HG03095 (cell line): Measurements from ENCODE around the gene DHX8.

Experiments
- ATAC-seq: cut with Tn5 transposase; IDR thresholded peaks from one replicate; pipeline ENCODE4 v1.9.1; 2021; ENCODE audit warnings: moderate library complexity; ENCODE audit not compliant: unreplicated experiment

The DHX8 gene

DNA sequence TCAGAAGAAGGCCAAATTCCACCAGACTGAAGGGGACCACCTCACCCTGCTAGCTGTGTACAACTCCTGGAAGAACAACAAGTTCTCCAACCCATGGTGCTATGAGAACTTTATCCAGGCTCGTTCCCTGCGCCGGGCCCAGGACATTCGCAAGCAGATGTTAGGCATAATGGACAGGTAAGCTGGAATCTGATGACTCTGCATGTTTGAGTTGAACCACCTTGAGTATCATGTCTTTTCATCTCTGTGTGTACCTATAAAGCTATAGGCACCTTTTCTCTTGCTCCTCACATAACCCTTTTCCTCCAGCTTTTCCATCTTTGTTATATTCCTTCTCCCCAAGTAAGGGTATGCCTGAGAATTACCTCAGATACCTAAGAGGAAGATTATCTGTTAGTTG is 37.6 kb downstream of the DHX8 start:
- no peak for ATAC-seq

DNA sequence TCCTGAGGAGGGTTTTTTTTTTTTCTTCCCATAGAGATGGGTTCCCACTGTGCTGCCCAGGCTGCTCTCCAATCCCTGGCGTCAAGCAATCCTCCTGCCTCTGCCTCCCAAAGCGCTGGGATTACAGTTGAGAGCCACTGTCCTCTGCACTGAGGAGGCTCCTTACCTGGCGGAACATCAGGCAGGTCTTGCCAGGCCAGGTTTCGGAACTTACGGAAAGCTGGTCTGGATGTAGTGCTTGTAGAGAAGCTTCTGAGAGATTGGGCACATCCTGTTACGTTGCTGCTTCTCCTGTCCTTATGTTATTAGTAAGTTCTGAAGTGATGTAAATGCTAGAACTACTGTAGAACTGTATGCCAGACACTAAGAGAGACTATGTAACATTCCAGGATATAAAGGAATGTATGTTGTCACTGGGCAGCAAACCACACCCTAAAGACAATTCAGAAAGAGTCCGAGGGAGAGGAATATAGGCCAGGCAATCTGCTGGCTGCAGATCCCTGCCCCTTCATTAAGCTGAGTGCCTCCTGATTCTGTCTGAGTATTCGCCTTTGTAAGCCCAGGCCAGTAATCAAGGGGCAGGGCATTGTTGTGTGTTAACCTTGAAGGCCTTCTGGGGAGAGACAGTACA is 41.3 kb downstream of the DHX8 start:
- no peak for ATAC-seq

DNA sequence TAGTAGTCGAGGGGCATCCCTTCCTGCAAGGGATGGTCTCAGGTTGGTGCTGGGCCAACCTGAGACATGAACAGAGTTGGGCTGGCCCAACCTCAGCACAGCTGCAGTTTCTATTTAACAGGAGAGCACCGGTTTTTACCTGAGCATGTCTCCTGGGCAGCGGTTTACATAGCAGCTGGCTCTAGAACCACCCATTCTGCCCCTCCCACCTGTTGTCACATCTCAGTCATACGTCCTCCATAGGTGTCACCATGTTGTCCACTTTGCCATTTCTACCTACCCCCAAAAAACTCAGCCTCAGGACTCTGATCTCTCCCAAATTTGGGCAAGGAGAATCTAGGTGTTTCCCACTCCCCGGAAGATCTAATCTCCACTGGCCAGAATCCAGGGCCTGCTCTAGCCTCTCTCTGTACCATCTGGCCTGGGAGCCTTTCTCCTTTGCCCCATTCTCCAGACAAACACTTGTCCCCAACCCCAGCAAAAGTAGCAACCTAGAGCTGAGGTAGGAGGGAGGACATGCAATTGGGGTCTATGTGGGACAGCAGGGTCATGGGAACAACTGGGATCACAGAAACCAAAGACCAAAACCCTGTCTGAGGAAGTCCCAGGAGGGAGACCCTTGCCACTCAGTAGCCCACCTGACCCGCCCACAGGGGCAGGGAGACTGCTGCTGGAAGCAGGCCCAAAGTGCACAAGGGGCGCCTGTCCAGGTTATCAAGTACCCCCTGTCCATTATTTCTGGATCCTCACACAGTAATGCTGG is 43.3 kb downstream of the DHX8 start:
- ATAC-seq, result no peak

DNA sequence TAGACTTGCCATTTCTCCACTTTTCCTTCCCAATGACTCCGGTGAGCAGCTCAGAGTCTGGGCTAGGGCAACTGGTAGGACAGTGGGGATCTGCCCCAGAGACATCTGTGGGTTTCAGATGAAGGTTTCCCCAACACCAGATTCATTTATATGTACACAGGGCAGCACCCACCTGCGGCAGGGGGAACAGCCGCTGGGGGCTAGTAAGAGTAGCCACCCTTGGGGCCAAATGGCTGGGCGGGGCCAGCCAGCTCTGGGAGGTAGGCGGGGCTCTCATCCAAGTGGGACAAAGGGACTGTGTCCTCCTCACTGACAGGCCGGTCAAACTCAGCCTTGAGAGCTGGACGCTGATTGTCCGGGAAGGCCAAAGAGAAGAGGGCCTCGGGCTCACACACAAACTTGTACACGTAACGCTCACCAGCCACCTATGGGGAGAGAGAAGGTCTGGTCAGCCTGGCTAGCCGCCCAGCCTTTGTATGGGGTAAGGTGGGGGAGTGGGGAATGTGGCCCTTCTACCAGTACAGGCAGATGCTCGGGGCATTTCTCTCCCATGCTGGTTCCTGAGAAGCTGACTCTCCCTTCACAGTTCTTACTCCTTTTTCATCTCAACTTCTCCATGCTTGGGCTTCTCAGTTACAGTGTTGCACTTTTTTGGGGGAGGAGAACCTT is 44.7 kb downstream of the DHX8 start:
- ATAC-seq, result no peak

DNA sequence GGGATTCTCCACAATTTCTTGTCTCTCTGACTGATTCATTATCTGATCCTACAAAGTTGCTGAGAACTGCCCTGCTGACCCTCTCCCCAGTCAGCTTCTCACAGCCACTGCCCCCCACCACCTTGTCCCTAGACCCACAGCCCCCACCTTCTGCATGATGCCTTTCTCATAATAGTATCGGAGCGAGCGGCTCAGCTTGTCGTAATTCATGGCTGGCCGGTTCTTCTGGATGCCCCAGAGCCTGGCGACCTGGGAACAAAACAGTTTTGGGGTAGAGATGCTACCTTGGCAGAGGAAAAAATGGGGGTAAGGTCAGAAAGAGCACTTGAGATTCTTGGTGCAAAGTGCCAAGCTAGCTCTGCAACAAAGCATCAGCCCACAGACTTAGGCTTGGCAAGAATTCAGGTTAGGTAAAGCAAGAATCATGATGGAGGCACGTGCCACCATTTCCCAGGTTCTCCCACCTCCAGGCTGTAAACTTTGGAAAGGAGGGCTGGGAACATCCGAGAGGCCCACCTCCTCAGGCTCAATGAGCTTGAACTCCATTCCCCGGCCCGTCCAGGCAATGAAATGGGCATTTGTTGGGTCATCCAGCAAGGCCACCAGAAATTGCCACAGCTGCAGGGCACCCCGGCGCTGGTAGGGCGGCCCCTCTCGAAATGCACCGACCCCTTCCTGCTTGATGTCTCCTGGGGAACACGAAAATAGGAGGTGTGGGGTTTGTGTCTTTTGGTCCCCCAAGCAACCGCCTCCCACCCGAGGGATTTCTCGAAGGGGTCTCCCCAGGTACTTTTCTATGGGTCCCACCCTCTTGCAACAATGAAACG is 45.4 kb downstream of the DHX8 start:
- no peak for ATAC-seq

DNA sequence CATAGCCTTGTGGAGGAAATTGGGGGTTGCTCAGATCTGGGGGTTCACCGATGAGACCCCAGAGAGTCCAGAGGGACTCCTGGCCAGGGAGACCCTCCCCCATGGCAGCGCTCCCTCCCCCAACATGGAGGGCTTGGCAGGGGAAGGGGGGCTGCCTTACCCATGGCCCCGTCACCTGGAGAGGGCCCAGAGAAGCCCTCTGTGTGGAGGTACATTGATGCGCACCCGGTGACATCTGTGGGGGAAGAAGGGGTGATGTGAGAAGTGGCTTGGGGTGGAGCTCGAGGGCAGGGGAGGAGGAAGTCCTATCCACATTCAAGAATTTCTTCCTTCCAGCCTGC is 46.1 kb downstream of the DHX8 start:
- no peak for ATAC-seq

DNA sequence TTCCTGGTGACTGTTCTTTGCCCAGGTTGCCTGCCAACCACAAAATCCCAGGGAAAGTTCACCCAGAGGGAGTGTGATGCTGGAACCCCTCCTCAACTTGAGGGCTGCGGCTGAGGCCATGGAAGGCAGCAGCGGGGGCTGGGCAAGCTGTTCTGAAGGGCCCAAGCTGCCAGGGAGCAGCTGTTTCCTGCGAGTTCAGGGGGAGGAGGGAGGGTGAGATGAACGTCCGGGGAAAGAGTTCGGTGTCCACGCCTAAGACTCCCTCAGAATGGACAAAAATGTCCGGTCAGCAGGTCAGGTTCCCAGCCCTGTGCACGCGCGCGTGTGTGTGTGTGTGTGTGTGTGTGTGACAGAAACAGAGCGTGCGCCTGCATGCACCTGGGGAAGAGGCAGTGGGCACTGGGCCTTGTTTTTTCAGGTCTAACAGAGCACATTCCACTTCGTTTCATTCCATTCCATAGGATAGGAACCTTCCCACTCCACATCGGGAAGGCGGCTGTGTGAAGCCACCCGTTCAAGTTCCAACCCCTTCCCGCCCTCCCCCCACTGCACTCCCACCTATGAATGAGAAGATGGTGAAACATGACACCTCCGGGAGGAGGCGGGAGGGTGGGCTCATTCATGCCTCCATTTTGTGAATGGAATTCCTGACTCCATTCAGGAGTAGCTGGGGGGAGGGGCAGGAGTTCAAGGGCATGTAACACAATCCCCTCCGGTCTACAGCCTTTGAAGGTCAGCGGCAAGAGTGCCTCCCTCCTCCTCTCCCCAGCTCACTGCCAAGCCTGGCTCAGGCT is 46.7 kb downstream of the DHX8 start:
- ATAC-seq, result no peak

DNA sequence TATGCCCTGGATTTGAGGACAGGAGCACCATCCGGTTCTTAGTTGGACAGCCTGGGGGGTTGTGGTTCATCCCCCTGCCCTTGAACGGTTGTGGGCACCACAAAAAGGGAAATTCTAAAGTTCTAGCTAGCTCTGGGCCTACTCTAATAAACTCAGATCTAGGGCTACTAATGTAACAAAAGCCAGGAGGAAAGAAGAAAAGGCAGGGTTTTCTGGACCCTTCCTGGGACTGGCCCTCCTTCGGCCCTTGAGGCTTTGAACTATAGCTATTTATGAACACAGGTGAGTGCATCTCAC is 47.3 kb downstream of the DHX8 start:
- no peak for ATAC-seq

DNA sequence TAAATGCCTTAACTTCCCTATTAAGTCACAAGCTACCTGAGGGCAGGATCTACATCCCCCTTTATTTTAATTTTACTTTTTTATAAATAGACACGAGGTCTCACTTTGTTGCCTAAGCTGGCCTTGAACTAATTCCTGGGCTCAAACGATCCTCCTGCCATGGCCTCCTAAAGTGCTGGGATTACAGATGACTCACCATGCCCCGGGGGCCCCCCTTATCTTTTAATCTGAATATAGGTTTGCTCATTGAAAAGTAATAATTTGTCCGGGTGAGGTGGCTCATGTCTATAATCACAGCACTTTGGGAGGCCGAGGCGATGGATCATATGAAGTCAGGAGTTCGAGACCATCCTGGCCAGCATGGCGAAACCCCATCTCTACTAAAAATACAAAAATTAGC is 48.2 kb downstream of the DHX8 start:
- ATAC-seq, result no peak

DNA sequence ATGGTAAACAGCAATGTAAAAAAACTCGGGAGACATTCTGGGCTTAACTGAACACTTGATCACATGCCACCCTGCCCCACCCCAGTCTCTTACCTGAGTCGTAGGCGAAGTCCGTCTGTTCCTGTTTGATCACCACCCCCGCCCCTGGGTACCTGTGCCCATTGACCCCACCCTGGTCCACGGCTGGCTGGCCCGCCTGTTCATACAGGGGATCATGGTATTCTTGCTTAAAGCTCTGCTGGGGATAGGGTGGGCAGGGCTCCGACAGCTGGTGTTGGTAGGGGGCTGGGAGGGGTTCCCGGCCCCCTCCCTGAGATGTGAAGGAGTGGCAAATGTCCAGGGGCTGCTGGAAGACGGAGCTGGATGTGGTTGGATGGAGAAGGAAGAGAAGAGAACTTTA is 48.8 kb downstream of the DHX8 start:
- ATAC-seq, result no peak

DNA sequence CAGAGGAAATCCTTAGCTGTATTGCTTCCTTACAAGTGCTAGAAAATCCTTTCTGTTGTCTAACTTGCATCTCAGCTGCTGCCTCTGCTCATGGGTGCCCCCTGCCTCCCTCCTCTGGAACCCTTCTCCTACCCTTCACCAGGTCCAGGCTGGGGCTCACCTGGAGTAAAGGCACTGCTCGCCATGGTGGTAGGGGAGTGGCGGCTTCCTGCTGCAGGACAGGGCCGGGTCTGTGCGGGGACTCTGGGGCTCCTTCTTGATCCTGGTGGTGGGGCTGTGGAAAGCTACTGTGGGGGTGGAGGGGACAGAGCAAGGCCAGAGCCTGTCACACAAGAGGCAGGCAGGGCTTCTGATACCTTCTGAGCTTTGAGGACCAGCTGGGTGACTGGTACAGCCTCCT is 49.9 kb downstream of the DHX8 start:
- no peak for ATAC-seq

DNA sequence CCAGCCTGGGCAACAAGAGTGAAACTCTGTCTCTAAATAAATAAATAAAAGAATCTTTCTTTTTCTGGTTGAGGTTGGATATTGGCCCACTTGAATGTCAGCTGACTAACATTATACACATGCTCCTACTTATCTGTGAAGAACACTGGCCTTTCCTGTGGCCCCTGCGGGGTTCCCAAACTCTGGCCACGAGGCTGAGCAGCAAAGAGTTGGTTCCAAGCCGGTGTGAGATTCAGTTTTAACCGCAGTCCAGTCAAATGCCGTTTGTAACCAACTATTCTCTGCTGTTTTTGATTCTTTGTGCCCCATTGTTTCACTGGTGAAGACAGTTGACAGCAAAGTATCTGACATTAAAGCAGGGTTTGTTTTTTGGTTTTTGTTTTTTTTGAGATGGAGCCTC is 51.1 kb downstream of the DHX8 start:
- ATAC-seq, result no peak

DNA sequence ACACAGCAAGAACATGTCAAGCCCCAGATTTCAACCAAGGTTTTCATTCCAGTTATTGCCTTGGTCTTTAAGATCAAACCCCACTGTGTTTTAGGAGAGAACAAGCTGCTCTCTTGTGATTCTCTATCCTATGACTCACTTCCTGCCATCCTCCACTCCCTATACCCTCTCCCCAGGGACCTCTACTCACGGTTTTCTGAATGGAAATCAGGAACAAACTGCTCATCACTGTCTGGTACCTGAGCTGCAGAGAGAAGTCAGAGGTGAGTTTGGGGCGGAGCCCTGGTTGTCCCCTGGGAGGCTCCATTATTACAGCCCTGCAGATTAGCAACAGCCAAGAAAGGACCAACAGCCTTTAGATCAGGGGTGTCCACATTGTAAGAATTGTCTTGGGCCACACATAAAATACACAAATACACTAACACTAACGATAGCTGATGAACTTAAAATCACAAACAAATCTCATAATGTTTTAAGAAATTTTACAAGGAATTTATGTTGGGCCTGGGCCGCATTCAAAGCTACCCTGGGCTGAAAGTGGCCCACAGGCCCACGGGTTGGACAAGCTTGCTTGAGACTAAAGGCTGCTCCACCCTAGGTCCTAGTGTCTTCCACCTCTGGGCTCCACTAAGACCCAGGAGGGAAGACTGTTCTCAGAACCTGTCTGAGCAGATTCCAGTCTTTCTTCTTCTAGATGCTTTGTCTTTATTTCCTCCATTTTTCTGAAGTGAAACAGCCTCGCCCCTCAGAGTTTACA is 52.6 kb downstream of the DHX8 start:
- no peak for ATAC-seq

DNA sequence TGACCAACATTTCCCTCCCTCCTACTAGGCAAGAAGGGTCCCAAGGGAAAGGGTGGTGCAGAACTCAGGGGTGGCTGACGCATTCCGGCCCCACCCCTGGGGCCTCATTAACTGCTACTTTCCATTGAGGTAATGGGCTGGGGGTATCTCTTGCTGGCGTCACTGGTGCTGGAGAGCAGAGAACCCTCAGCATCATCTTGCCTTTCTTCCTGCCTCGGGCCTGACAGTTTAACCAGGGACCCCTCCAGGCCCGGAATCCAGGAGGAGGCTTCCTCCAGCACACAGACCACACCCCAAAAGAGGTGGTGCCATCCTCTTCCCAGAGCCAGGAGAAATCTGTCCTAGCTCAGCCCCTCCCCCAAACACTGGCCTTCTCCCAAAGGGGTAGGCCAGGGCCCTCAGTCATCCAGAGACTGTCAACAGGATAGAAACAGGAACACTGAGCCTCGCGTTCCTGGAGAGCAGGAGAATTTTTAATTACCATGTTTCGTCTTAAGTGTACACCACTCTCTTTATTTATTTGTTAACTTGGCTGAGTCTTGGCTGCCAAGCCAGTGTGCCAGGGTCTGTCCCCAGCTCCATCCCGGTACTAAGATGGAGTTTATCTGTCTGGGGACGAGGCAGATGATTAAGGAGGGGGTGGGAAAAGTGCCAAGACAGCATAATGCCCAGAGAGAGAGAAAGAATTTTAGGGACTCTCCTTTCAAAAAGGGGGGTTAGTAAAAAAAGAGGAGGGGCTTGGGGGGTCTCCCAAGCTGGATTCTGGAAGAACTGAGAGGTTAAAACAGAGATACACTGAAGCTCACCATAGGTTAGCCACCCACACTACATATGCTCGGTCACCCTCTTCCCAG is 57.3 kb downstream of the DHX8 start:
- ATAC-seq, result no peak

DNA sequence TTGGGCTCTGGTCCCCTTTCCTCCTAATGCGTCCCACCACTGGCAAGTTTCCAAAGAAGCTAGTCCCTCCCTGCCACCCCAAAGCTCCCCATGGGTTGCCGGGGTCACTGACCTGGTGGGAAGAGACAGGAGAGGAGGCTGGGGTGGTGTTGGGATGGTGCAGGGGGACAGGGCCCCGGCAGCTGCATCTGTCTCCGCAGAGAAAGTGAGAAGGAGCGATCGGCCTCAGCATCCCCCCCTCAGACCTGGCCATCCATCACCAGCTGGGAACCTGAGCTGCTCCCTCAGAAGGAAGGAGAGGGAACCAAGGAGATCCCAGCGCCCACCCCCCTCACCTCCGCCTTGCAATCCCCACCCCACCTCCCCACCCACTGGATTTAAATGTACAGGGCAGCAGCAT is 59.1 kb downstream of the DHX8 start:
- no peak for ATAC-seq

DNA sequence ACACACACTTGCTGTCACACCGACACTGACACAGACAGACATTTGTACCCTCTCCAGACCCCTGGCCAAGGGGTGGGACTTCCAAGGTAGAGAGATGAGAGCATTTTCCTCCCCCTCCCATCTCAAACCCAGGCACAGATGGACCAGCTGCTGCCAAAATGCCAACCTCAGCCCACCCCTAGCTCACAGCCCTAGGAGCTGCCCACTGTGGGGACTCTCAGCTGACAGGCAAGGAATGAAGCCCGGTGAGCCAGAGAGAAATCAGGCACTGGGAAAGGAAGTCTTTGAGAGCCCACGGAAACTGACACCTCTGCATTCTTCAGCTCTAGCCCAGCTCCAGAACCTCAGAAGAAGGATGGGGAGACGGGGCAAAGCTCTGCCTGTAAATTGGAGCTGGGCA is 59.5 kb downstream of the DHX8 start:
- no peak for ATAC-seq

DNA sequence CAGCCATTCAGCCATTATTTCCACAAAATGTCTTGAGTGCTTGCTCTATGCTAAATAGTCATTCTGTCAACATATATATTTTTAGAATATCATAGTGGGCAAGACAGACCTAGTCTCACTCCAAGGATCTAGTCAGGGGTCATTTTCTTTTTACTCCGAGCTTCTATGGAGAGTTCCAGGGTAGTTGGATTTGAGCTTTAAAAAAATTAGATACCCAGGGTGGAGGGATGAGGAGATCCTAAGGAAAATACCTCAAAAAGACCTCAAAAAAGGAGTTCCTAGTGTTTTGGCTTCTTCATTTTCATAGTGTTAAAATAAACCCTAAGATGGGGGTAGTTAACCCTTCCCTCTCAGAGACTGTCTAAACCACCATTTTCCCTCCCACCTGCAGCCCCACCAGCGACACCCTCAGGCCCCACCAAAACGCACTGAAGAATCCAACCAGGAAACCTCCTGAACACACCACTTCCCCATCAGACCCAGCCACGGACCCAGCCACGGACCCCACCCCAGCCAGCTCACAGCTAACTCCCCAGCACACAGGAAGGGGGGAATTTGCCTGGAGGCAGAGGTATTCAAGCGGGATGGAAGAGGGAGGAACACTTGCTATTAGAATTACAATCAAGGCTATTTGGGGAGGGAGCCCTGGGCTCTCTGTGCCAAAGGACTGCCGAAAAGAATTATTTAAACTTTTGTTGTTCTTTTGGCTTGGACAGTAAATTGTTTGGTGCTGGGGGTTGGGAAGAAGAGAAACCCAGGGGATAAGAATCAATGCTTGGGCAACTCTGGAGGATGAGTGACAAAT is 60.2 kb downstream of the DHX8 start:
- ATAC-seq, result no peak

DNA sequence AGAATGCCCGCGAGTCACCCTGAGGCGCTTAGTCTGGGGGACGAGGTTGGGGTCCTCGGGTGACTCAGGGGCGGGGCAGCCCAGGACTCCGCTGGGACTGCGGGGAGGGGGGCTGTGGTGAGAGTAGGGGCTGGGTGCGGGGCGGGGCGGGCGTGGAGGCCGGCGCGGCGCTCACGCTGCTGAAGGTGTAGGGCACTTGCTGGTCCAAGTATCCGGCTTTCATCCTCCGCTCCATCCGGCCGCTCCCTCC is 61.5 kb downstream of the DHX8 start:
- ATAC-seq, result no peak
